ENCODE results near the gene OS9.

OS9 gene

GRCh38 chr12:57724936-57725740 lies 31.2 kb downstream of the OS9 start:
- Histone ChIP-seq H3K9ac (ENCODE audit: low read depth, low read length) (no peak overlapping the region), H3K4me2 (ENCODE audit: insufficient read depth, low read length) (no peak overlapping the region), H2AFZ (ENCODE audit: low read depth, low read length) (no peak overlapping the region), H3K27me3 (ENCODE audit: insufficient read depth, low read length, poor library complexity) (no peaks in the 10 kb centered on the region), H4K20me1 (ENCODE audit: insufficient read depth, low read length) (no peaks in the 10 kb centered on the region; the same call in 1 of the 2 replicates), H3K79me2 (ENCODE audit: insufficient read depth, low read length) (no peaks in the 10 kb centered on the region), H3K27ac (ENCODE audit: low read length) (no peak overlapping the region), H3K4me3 (ENCODE audit: low read depth in 1 of 2, low read length in 2 of 2) (no peak overlapping the region), H3K9me3 (ENCODE audit: insufficient read depth, low read length, severe bottlenecking) (no peaks in the 10 kb centered on the region), H3K36me3 (ENCODE audit: insufficient read depth, low read length) (peaks cover 50% of the 10 kb centered on the region), H3K4me1 (ENCODE audit: insufficient read depth, low read length) (no peaks in the 10 kb centered on the region)
- DNase-seq (no peak), ATAC-seq (ENCODE audit: insufficient read depth, low read depth) (0 out of 3 replicates have a peak, but pooled peaks have one; percentile 1)
- TF ChIP-seq CTCF (IDR thresholded peaks at IDR 0.05; ENCODE audit: borderline replicate concordance, extremely low read depth, low read length, poor library complexity, severe bottlenecking) (no peak), EZH2 (IDR thresholded peaks at IDR 0.05; ENCODE audit: borderline replicate concordance, low read depth, low read length, severe bottlenecking) (no peak)

- DNase-seq (no peak), ATAC-seq (ENCODE audit: insufficient read depth, low read depth) (no peak)
- no peak overlapping the region for H3K4me3 ChIP-seq (ENCODE audit: low read depth in 1 of 2, low read length in 2 of 2)
- H3K9me3 ChIP-seq (ENCODE audit: insufficient read depth, low read length, severe bottlenecking), result no peaks in the 10 kb centered on the region
- no peak overlapping the region for H3K9ac ChIP-seq (ENCODE audit: low read depth, low read length)
- TF ChIP-seq CTCF (IDR thresholded peaks at IDR 0.05; ENCODE audit: borderline replicate concordance, extremely low read depth, low read length, poor library complexity, severe bottlenecking) (no peak), EZH2 (IDR thresholded peaks at IDR 0.05; ENCODE audit: borderline replicate concordance, low read depth, low read length, severe bottlenecking) (no peak)
- H3K79me2 ChIP-seq (ENCODE audit: insufficient read depth, low read length), result no peaks in the 10 kb centered on the region
- H3K4me2 ChIP-seq (ENCODE audit: insufficient read depth, low read length), result no peak overlapping the region
- H3K27me3 ChIP-seq (ENCODE audit: insufficient read depth, low read length, poor library complexity), result no peaks in the 10 kb centered on the region
- no peak overlapping the region for H3K27ac ChIP-seq (ENCODE audit: low read length)
- peaks cover 50% of the 10 kb centered on the region for H3K36me3 ChIP-seq (ENCODE audit: insufficient read depth, low read length)
- no peak overlapping the region for H2AFZ ChIP-seq (ENCODE audit: low read depth, low read length)
- no peaks in the 10 kb centered on the region; the same call in 1 of the 2 replicates for H4K20me1 ChIP-seq (ENCODE audit: insufficient read depth, low read length)
- no peaks in the 10 kb centered on the region for H3K4me1 ChIP-seq (ENCODE audit: insufficient read depth, low read length)
Measured at GRCh38 chr12:57725851-57726150, 31.9 kb downstream of the OS9 start.

- Histone ChIP-seq H3K36me3 (ENCODE audit: insufficient read depth, low read length) (peaks cover 50% of the 10 kb centered on the region), H3K4me2 (ENCODE audit: insufficient read depth, low read length) (no peak overlapping the region)
Measured at GRCh38 chr12:57726151-57726883, 32.4 kb downstream of the OS9 start.

More at GRCh38 chr12:57726151-57726883, 32.4 kb downstream of the OS9 start:
- Histone ChIP-seq H4K20me1 (ENCODE audit: insufficient read depth, low read length) (no peaks in the 10 kb centered on the region; the same call in none of the 2 replicates), H3K4me3 (ENCODE audit: low read depth in 1 of 2, low read length in 2 of 2) (no peak overlapping the region), H3K9me3 (ENCODE audit: insufficient read depth, low read length, severe bottlenecking) (no peaks in the 10 kb centered on the region), H3K27ac (ENCODE audit: low read length) (no peak overlapping the region), H3K4me1 (ENCODE audit: insufficient read depth, low read length) (no peaks in the 10 kb centered on the region), H3K79me2 (ENCODE audit: insufficient read depth, low read length) (no peaks in the 10 kb centered on the region), H3K27me3 (ENCODE audit: insufficient read depth, low read length, poor library complexity) (no peaks in the 10 kb centered on the region), H3K9ac (ENCODE audit: low read depth, low read length) (no peak overlapping the region), H2AFZ (ENCODE audit: low read depth, low read length) (no peak overlapping the region)
- no peak for TF ChIP-seq EZH2 (IDR thresholded peaks at IDR 0.05; ENCODE audit: borderline replicate concordance, low read depth, low read length, severe bottlenecking)
- TF ChIP-seq CTCF (IDR thresholded peaks at IDR 0.05; ENCODE audit: borderline replicate concordance, extremely low read depth, low read length, poor library complexity, severe bottlenecking), result peak; percentile 41
- DNase-seq (no peak), ATAC-seq (ENCODE audit: insufficient read depth, low read depth) (no peak)

Measured in DND-41 (cell line).